Measurements from ENCODE around the gene RFX8.

DNA sequence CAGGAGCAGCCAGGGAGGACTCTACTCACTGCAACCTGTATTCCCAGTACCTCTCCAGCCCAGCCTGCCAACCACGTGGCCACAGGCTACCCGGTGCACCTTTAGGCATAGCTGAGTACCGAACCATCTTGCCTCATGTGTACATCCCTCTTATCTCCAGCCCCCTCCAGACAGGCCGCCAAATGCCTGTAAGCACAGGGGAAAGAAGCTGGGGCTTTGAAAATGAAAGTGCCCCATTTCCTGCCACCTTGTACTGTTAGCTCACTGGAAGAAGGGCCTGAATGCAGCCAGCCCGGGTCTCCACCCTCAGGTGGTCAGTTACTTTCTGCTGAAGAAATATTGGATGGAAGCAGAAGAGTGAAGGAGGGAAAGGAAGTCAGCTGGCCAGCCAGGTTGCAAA is 27.2 kb upstream of the RFX8 start:
- TF ChIP-seq, protein P1, sequence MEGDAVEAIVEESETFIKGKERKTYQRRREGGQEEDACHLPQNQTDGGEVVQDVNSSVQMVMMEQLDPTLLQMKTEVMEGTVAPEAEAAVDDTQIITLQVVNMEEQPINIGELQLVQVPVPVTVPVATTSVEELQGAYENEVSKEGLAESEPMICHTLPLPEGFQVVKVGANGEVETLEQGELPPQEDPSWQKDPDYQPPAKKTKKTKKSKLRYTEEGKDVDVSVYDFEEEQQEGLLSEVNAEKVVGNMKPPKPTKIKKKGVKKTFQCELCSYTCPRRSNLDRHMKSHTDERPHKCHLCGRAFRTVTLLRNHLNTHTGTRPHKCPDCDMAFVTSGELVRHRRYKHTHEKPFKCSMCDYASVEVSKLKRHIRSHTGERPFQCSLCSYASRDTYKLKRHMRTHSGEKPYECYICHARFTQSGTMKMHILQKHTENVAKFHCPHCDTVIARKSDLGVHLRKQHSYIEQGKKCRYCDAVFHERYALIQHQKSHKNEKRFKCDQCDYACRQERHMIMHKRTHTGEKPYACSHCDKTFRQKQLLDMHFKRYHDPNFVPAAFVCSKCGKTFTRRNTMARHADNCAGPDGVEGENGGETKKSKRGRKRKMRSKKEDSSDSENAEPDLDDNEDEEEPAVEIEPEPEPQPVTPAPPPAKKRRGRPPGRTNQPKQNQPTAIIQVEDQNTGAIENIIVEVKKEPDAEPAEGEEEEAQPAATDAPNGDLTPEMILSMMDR (conservative IDR thresholded peaks at IDR 0.05; ENCODE audit: low read depth, low read length) = no peak
- TF ChIP-seq EZH2 (IDR thresholded peaks at IDR 0.05; ENCODE audit: borderline replicate concordance, low read depth, low read length, poor library complexity, severe bottlenecking) = no peak

Data from A673 (cell line).